H1 (cell line): ENCODE results near the gene C16orf89. TPM values are rescaled to one million over a fixed set of nuclear protein-coding genes. Genes with fewer than 3 reads are reported as not detected.

Source experiments
- CTCF ChIA-PET: fragments of 300-600 bp; sonication (Branson Sonifier 250); formaldehyde crosslinking; loops from one replicate; lab custom pipeline; 2021; ENCODE audit not compliant: partially characterized antibody; lab: Charles Lee
- POLR2A ChIA-PET: fragments of 300-600 bp; sonication (Branson Sonifier 250); formaldehyde crosslinking; loops from one replicate; lab custom pipeline; 2021; ENCODE audit warnings: inconsistent platforms; ENCODE audit not compliant: partially characterized antibody; lab: Charles Lee
- DNase-seq, 2 experiments: peaks; one replicate each; pipeline versions ENCODE4 v3.0.0 to v3.0.0-alpha.2; 2010 to 2022; ENCODE audit warnings: low spot score in 2 of 2, low read depth in 1 of 2, mixed read lengths in 1 of 2
- FAIRE-seq: peaks from 2 replicates; lab custom pipeline; 2011; peaks lifted over from hg19 to GRCh38; lab: Jason Lieb, UNC
- H2AFZ ChIP-seq: 2 replicates; pipeline ENCODE4 v1.8.1; 2012; ENCODE audit warnings: low read length, inconsistent platforms
- H2AK5ac ChIP-seq: 2 replicates; pipeline ENCODE4 v1.6.1; 2013; ENCODE audit warnings: low read depth, low read length
- H2BK120ac ChIP-seq: replicated peaks from 2 replicates; pipeline ENCODE3; 2013; ENCODE audit warnings: low read depth, low read length, inconsistent platforms
- H2BK12ac ChIP-seq: 2 replicates; pipeline ENCODE4 v1.6.1; 2013; ENCODE audit warnings: low read depth, low read length
- H2BK15ac ChIP-seq: 2 replicates; pipeline ENCODE4 v1.6.1; 2013; ENCODE audit warnings: low read length
- H2BK20ac ChIP-seq: 2 replicates; pipeline ENCODE4 v1.6.1; 2013; ENCODE audit warnings: low read length
- H2BK5ac ChIP-seq: 2 replicates; pipeline ENCODE4 v1.6.1; 2013; ENCODE audit warnings: low read depth, low read length
- H3K14ac ChIP-seq: 2 replicates; pipeline ENCODE4 v1.6.1; 2013; ENCODE audit warnings: inconsistent platforms; ENCODE audit not compliant: insufficient read length
- H3K18ac ChIP-seq: 2 replicates; pipeline ENCODE4 v1.6.1; 2013; ENCODE audit warnings: low read length; ENCODE audit errors: extremely low read depth
- H3K23ac ChIP-seq: 2 replicates; pipeline ENCODE4 v1.6.1; 2013; ENCODE audit warnings: inconsistent platforms; ENCODE audit not compliant: insufficient read length
- H3K23me2 ChIP-seq: 2 replicates; pipeline ENCODE4 v1.6.1; 2013; ENCODE audit warnings: low read depth, low read length
- H3K27ac ChIP-seq: 2 replicates; pipeline ENCODE4 v1.6.1; 2011; ENCODE audit warnings: low read depth, low read length, inconsistent platforms
- H3K27me3 ChIP-seq, 4 experiments: replicated peaks in 1 of 4; 1 replicate in 1 of 4; 2 replicates in 3 of 4; pipeline versions ENCODE4 v1.6.1 to v1.8.1; 2011 to 2013; ENCODE audit warnings: low read length in 3 of 4, mild to moderate bottlenecking in 3 of 4, inconsistent platforms in 2 of 4, mixed read lengths in 2 of 4, moderate library complexity in 1 of 4; ENCODE audit not compliant: control insufficient read depth in 3 of 4, insufficient read depth in 3 of 4; ENCODE audit errors: extremely low read depth in 1 of 4
- H3K36me3 ChIP-seq, 4 experiments: 2 replicates each; pipeline versions ENCODE4 v1.6.1 to v1.8.1; 2011 to 2013; ENCODE audit warnings: mild to moderate bottlenecking in 4 of 4, low read length in 3 of 4, moderate library complexity in 2 of 4, control low read depth in 1 of 4, inconsistent platforms in 1 of 4; ENCODE audit not compliant: insufficient read depth in 4 of 4, control insufficient read depth in 2 of 4
- H3K4ac ChIP-seq: replicated peaks from 2 replicates; pipeline ENCODE3; 2013; ENCODE audit warnings: low read length, low read depth, mixed read lengths, inconsistent platforms; ENCODE audit not compliant: insufficient read length
- H3K4me1 ChIP-seq, 4 experiments: replicated peaks in 1 of 4; 1 replicate in 1 of 4; 2 replicates in 3 of 4; pipeline versions ENCODE4 v1.6.1 to v1.8.1; 2011 to 2013; ENCODE audit warnings: low read length in 3 of 4, inconsistent platforms in 2 of 4, mixed read lengths in 1 of 4; ENCODE audit not compliant: insufficient read depth in 4 of 4, control insufficient read depth in 3 of 4
- H3K4me2 ChIP-seq, 2 experiments: 2 replicates each; pipeline versions ENCODE4 v1.6.1 to v1.8.1; 2011 to 2013; ENCODE audit warnings: low read depth in 2 of 2, low read length in 2 of 2, control low read depth in 1 of 2, inconsistent platforms in 1 of 2, mild to moderate bottlenecking in 1 of 2; ENCODE audit not compliant: insufficient read depth in 1 of 2
- H3K4me3 ChIP-seq, 4 experiments: fragments of 200-600, 300-600 bp in 1 of 4; sonication (generic), shearing (Covaris generic), sonication (Bioruptor Twin) in 1 of 4; 2 replicates each; pipeline versions ENCODE4 v1.5.1 to v1.8.1; 2011 to 2016; ENCODE audit warnings: low read length in 4 of 4, low read depth in 3 of 4, control low read depth in 2 of 4, inconsistent platforms in 2 of 4, mild to moderate bottlenecking in 2 of 4, mixed read lengths in 1 of 4, moderate library complexity in 1 of 4; ENCODE audit not compliant: insufficient read depth in 2 of 4; ENCODE audit errors: extremely low read depth in 1 of 4
- H3K56ac ChIP-seq: replicated peaks from 2 replicates; pipeline ENCODE3; 2013; ENCODE audit warnings: low read depth, mild to moderate bottlenecking, mixed read lengths, low read length, inconsistent platforms; ENCODE audit not compliant: insufficient read length
- H3K79me1 ChIP-seq: 2 replicates; pipeline ENCODE4 v1.6.1; 2013; ENCODE audit warnings: low read depth, low read length, control low read depth
- H3K79me2 ChIP-seq, 2 experiments: 2 replicates each; pipeline versions ENCODE4 v1.6.1 to v1.8.1; 2012 to 2013; ENCODE audit warnings: low read length in 2 of 2, mild to moderate bottlenecking in 2 of 2, inconsistent platforms in 1 of 2; ENCODE audit not compliant: insufficient read depth in 2 of 2, control insufficient read depth in 1 of 2
- H3K9ac ChIP-seq, 4 experiments: replicated peaks in 1 of 4; 1 replicate in 1 of 4; 2 replicates in 3 of 4; pipeline versions ENCODE4 v1.6.1 to v1.8.1; 2011 to 2013; ENCODE audit warnings: low read depth in 3 of 4, low read length in 3 of 4, control low read depth in 2 of 4, mild to moderate bottlenecking in 2 of 4, moderate library complexity in 2 of 4, inconsistent platforms in 1 of 4; ENCODE audit errors: extremely low read depth in 1 of 4
- H3K9me3 ChIP-seq, 2 experiments: 2 replicates each; pipeline versions ENCODE4 v1.6.1 to v1.8.1; 2012 to 2013; ENCODE audit warnings: mild to moderate bottlenecking in 2 of 2, moderate library complexity in 2 of 2, control low read depth in 1 of 2, inconsistent platforms in 1 of 2, low read depth in 1 of 2, low read length in 1 of 2, mixed read lengths in 1 of 2; ENCODE audit not compliant: insufficient read depth in 2 of 2
- H4K20me1 ChIP-seq, 2 experiments: replicated peaks in 1 of 2; 2 replicates each; pipeline versions ENCODE3 to v1.8.1; 2011 to 2013; ENCODE audit warnings: inconsistent platforms in 2 of 2, low read length in 2 of 2, mild to moderate bottlenecking in 1 of 2; ENCODE audit not compliant: insufficient read depth in 2 of 2, control insufficient read depth in 1 of 2
- H4K5ac ChIP-seq: 2 replicates; pipeline ENCODE4 v1.6.1; 2013; ENCODE audit warnings: low read length, low read depth, mixed read lengths, inconsistent platforms; ENCODE audit not compliant: insufficient read length
- H4K8ac ChIP-seq: 2 replicates; pipeline ENCODE4 v1.8.0; 2013; ENCODE audit warnings: mild to moderate bottlenecking, moderate library complexity, low read length, inconsistent platforms; ENCODE audit not compliant: insufficient read depth; ENCODE audit errors: extremely low read depth
- H4K91ac ChIP-seq: replicated peaks from 2 replicates; pipeline ENCODE3; 2013; ENCODE audit warnings: low read length, mixed read lengths, inconsistent platforms; ENCODE audit not compliant: insufficient read length
- RAD21 ChIP-seq, 2 experiments: IDR thresholded peaks in 1 of 2; conservative IDR thresholded peaks in 1 of 2; 2 replicates each; pipeline ENCODE4 v1.6.1; 2011; ENCODE audit warnings: low read depth in 2 of 2, low read length in 2 of 2, improper control_type of control experiment in 1 of 2, inconsistent platforms in 1 of 2, mild to moderate bottlenecking in 1 of 2, moderate library complexity in 1 of 2
- SIRT6 ChIP-seq: IDR thresholded peaks from one replicate; pipeline ENCODE4 v1.7.1; 2012; ENCODE audit warnings: low read length, inconsistent platforms
- SP1 ChIP-seq: IDR thresholded peaks from 2 replicates; pipeline ENCODE4 v1.6.1; 2011; ENCODE audit warnings: low read depth, low read length
- TEAD4 ChIP-seq: IDR thresholded peaks from 2 replicates; pipeline ENCODE4 v1.6.1; 2012; ENCODE audit warnings: low read depth, low read length, inconsistent platforms, mixed read lengths
- WGBS, 2 experiments: shearing (Covaris generic) in 1 of 2; methylation state at CpG; one replicate each; pipeline versions ENCODE4 v1.1.6 to v1.1.7; 2013 to 2015; ENCODE audit warnings: low lambda C conversion rate in 2 of 2, mixed read lengths in 2 of 2, inconsistent platforms in 1 of 2, low coverage in 1 of 2, missing lambda C conversion rate in 1 of 2; ENCODE audit not compliant: insufficient replicate concordance in 2 of 2, insufficient coverage in 1 of 2, insufficient read length in 1 of 2; ENCODE audit errors: extremely low coverage in 1 of 2, missing lambda C conversion rate in 1 of 2; 5-methylcytosine and 5-hydroxymethylcytosine counted together
- polyA plus RNA-seq, 7 experiments: library from polyadenylated mRNA; depleted of rRNA in 3 of 7; stranded (reverse) in 5 of 7; unstranded in 2 of 7; fragments of >200 nt in 5 of 7; fragments of 200-250 nt in 2 of 7; gene quantifications; 1 replicate in 5 of 7; 2 replicates in 1 of 7; 4 replicates in 1 of 7; pipeline versions ENCODE4 v1.2.1 to v1.2.3, GENCODE V29; 2011 to 2013; ENCODE audit warnings: missing spikeins in 2 of 7, mixed read lengths in 2 of 7
- total RNA-seq: library from RNA; stranded (reverse); fragmentation: NEBNext Ultra II Directional; extraction: Animal tissue kit (Norgen Biotek cat#: 25700); gene quantifications from 2 replicates; pipeline ENCODE4 v1.2.1, GENCODE V29; 2021
- TF ChIP-seq, protein P1 (sequence below), 3 experiments: IDR thresholded peaks; 1 replicate in 2 of 3; 2 replicates in 1 of 3; pipeline versions ENCODE4 v1.5.1 to v1.6.1; 2011; ENCODE audit warnings: low read length in 3 of 3, mild to moderate bottlenecking in 3 of 3, inconsistent platforms in 2 of 3, low read depth in 1 of 3, moderate library complexity in 1 of 3; ENCODE audit not compliant: insufficient read depth in 1 of 3; ENCODE audit errors: control extremely low read depth in 1 of 3

The C16orf89 gene
- total and polyA plus RNA-seq, 2 of the 8 experiments (the other 6 are each of a cell fraction or from before 2014, with no cell fraction given), result 6.7 to 9.9 TPM

DNA sequence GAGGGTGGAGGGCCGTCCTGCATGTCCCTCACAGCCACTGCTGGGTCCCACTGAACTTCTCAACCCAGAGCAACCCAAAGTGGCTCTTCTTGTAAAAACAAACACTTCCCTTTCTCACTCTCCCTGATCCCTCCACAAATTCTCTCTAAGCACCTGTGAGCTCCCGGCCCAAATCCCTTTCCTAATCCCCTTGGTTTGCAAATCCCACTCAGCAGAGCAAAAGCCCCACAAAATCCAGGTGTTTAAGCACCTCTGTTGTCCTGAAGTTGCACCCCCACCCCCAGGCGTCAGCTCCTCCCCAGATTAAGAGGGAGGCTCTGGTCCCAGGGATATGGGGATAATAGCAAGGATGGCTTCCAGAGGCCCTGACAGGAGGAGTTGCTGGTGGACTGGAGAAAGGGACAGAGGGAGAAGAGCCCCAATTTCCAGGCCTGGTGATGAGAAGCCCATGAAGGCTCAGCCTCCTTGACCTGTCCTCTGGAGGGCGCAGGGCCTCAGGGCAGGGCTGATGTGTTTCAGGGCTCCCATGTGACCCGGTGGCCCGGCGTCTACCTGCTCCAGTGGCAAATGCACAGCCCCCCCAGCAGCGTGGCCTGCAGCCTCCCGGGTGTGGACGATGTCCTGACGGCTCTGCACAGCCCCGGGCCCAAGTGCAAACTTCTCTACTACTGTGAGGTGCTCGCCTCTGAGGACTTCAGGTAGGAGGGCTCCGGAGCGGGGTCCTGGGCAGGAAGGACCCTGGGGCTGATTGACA lies 55.0 kb downstream of the C16orf89 start:
- TF ChIP-seq TEAD4 (no peak), SP1 (no peak), SIRT6 (no peak), RAD21 (IDR thresholded peaks at IDR 0.05 in 1 of 2, conservative IDR thresholded peaks at IDR 0.05 in 1 of 2; ENCODE audit: low read depth in 2 of 2, low read length in 2 of 2) (peak; percentile 16 to 46; a peak in 3 of 4 replicates)
- TF ChIP-seq, protein P1, sequence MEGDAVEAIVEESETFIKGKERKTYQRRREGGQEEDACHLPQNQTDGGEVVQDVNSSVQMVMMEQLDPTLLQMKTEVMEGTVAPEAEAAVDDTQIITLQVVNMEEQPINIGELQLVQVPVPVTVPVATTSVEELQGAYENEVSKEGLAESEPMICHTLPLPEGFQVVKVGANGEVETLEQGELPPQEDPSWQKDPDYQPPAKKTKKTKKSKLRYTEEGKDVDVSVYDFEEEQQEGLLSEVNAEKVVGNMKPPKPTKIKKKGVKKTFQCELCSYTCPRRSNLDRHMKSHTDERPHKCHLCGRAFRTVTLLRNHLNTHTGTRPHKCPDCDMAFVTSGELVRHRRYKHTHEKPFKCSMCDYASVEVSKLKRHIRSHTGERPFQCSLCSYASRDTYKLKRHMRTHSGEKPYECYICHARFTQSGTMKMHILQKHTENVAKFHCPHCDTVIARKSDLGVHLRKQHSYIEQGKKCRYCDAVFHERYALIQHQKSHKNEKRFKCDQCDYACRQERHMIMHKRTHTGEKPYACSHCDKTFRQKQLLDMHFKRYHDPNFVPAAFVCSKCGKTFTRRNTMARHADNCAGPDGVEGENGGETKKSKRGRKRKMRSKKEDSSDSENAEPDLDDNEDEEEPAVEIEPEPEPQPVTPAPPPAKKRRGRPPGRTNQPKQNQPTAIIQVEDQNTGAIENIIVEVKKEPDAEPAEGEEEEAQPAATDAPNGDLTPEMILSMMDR (IDR thresholded peaks at IDR 0.05; ENCODE audit: control extremely low read depth in 1 of 3, insufficient read depth in 1 of 3, low read depth in 1 of 3, low read length in 3 of 3), result peak; percentile 32 to 41 (median 35)
- POLR2A ChIA-PET, result interaction anchor here (0.9 to 3.5 kb wide), 4 partner anchors 9 to 38 kb away, joined by 4 to 15 read pairs (median 4); no protein-coding TSS in a partner anchor

More for the DNA sequence above, 55.0 kb downstream of the C16orf89 start:
- Histone ChIP-seq H4K8ac (peak overlapping the region; percentile 53), H3K4me3 (no peak overlapping the region), H3K79me1 (no peaks in the 10 kb centered on the region), H3K9ac (no peak overlapping the region), H3K79me2 (no peaks in the 10 kb centered on the region), H3K56ac (no peak overlapping the region), H2BK20ac (no peak overlapping the region), H3K23me2 (no peaks in the 10 kb centered on the region), H2AFZ (no peak overlapping the region), H3K14ac (no peak overlapping the region), H3K9me3 (no peaks in the 10 kb centered on the region), H3K23ac (no peak overlapping the region), H2BK12ac (no peak overlapping the region), H3K4me2 (no peak overlapping the region), H2BK5ac (no peak overlapping the region), H3K4ac (no peak overlapping the region), H4K91ac (no peak overlapping the region), H3K18ac (no peak overlapping the region; the same call in 1 of the 2 replicates), H3K27ac (no peak overlapping the region), H2AK5ac (no peak overlapping the region), H3K27me3 (no peaks in the 10 kb centered on the region), H3K4me1 (peaks cover 0 to 3% (median under 1%) of the 10 kb centered on the region in 4 experiments; a peak in 2 of 7 replicates), H4K20me1 (no peaks in the 10 kb centered on the region), H3K36me3 (no peaks in the 10 kb centered on the region), H4K5ac (no peak overlapping the region), H2BK15ac (no peak overlapping the region), H2BK120ac (no peak overlapping the region)
- DNase-seq, result no peak
- CTCF ChIA-PET, result interaction anchor here (0.6 to 3.0 kb wide), 12 partner anchors 10 to 597 kb away, joined by 3 to 13 read pairs (median 4); no protein-coding TSS in a partner anchor
- WGBS, 2 experiments, result 80% methylated on average over 15 of the region's 15 CpGs; no CpG with 5 or more reads in 1 of the 2 experiments
- FAIRE-seq, result no peak
